NT2/D1 (cell line): ENCODE data around the gene GRM7.

Source experiments
- SUZ12 ChIP-seq: IDR thresholded peaks from 2 replicates; pipeline ENCODE4 v1.6.1; 2011; ENCODE audit not compliant: insufficient read length, insufficient read depth; ENCODE audit errors: extremely low read depth
- YY1 ChIP-seq: IDR thresholded peaks from 2 replicates; pipeline ENCODE4 v1.6.1; 2011; ENCODE audit not compliant: insufficient read length, insufficient read depth
- ZNF274 ChIP-seq: IDR thresholded peaks from 2 replicates; pipeline ENCODE4 v1.6.1; 2011; ENCODE audit warnings: mild to moderate bottlenecking, low read depth, low read length

GRCh38 chr3:7693976-7694375 is 833.1 kb downstream of the GRM7 start:
- TF ChIP-seq YY1 (no peak), ZNF274 (no peak), SUZ12 (no peak)
